Measurements from ENCODE around the gene MBD6. TPM values are rescaled to one million over a fixed set of nuclear protein-coding genes. Genes with fewer than 3 reads are reported as not detected.

Gene MBD6
- total and polyA plus RNA-seq, 2 of the 4 experiments (the other 2 are of a cell fraction): 0.90 to 9.3 TPM

- no peak overlapping the region for H2BK20ac ChIP-seq (ENCODE audit: low read depth, low read length)
- no peak overlapping the region for H4K8ac ChIP-seq (ENCODE audit: low read depth in 2 of 2, low read length in 2 of 2)
- peaks cover 13% of the 10 kb centered on the region for H3K4me1 ChIP-seq (ENCODE audit: control insufficient read depth, insufficient read depth, low read length)
- CTCF ChIA-PET: no interaction called here
- H3K27ac ChIP-seq (ENCODE audit: insufficient read depth, low read length): no peak overlapping the region
- no peak overlapping the region for H2AK5ac ChIP-seq (ENCODE audit: low read depth, low read length)
- H3K9ac ChIP-seq (ENCODE audit: low read depth, low read length): no peak overlapping the region
- WGBS, 2 experiments (ENCODE audit: extremely low coverage in 2 of 2, insufficient read length in 1 of 2): 100% methylated on average over 2 of the region's 2 CpGs; no CpG with 5 or more reads in 1 of the 2 experiments
- no peak overlapping the region for H3K4me3 ChIP-seq (ENCODE audit: insufficient read depth, low read depth, low read length)
- no peak overlapping the region for H3K4me2 ChIP-seq (ENCODE audit: low read depth, low read length)
- H2BK5ac ChIP-seq (ENCODE audit: low read depth, low read length, poor library complexity, severe bottlenecking): no peak overlapping the region
- peaks cover 4% of the 10 kb centered on the region for H3K27me3 ChIP-seq (ENCODE audit: control insufficient read depth, insufficient read depth, low read length)
- no peak overlapping the region for H2BK15ac ChIP-seq (ENCODE audit: low read depth, low read length)
- H3K36me3 ChIP-seq (ENCODE audit: control insufficient read depth, insufficient read depth, low read length): peaks cover 24% of the 10 kb centered on the region
- dilution Hi-C loops (cut with HindIII; ENCODE audit: low sequenced_read_pairs, unreplicated experiment) (no loop called here), intact Hi-C loops (cut with micrococcal nuclease) (no loop called here), in situ Hi-C loops (cut with MboI; ENCODE audit: low sequenced_read_pairs) (no loop called here)
- no peak overlapping the region for H3K4ac ChIP-seq (ENCODE audit: low read depth, low read length)
- no peak overlapping the region for H3K14ac ChIP-seq (replicated peaks; ENCODE audit: low read depth, low read length)
- no peak overlapping the region for H2AFZ ChIP-seq (replicated peaks; ENCODE audit: low read length, poor library complexity)
- ATAC-seq (ENCODE audit: low read depth) (no peak), DNase-seq (peak; percentile 18)
- H3K9me3 ChIP-seq (ENCODE audit: control insufficient read depth, insufficient read depth, low read length): no peaks in the 10 kb centered on the region
- TF ChIP-seq MAZ (IDR thresholded peaks at IDR 0.05; ENCODE audit: borderline replicate concordance, low read depth, low read length) (no peak), CEBPB (IDR thresholded peaks at IDR 0.05; ENCODE audit: low read depth, low read length) (no peak), RFX5 (IDR thresholded peaks at IDR 0.05; ENCODE audit: low read depth, low read length) (no peak), BHLHE40 (IDR thresholded peaks at IDR 0.05; ENCODE audit: low read depth, low read length) (no peak), MAFK (IDR thresholded peaks at IDR 0.05; ENCODE audit: low read depth, low read length) (no peak), MXI1 (IDR thresholded peaks at IDR 0.05; ENCODE audit: borderline replicate concordance, low read depth, low read length) (no peak), RAD21 (IDR thresholded peaks at IDR 0.05; ENCODE audit: low read length) (no peak), RCOR1 (IDR thresholded peaks at IDR 0.05; ENCODE audit: insufficient replicate concordance, low read length) (no peak), CTCF (conservative IDR thresholded peaks at IDR 0.05; ENCODE audit: low read depth, low read length) (no peak), USF2 (IDR thresholded peaks at IDR 0.05; ENCODE audit: low read depth, low read length) (no peak), SMC3 (IDR thresholded peaks at IDR 0.05; ENCODE audit: low read depth, low read length) (no peak), FOS (IDR thresholded peaks at IDR 0.05; ENCODE audit: low read depth, low read length) (no peak), NFE2L2 (IDR thresholded peaks at IDR 0.05; ENCODE audit: low read depth, low read length) (no peak), POLR2A (IDR thresholded peaks at IDR 0.05; ENCODE audit: low read depth, low read length) (no peak), ELK1 (IDR thresholded peaks at IDR 0.05; ENCODE audit: borderline replicate concordance, low read depth, low read length) (no peak), CHD1 (IDR thresholded peaks at IDR 0.05; ENCODE audit: low read depth, low read length) (no peak)
- no peak overlapping the region for H3K23ac ChIP-seq (ENCODE audit: low read depth, low read length)
- H4K20me1 ChIP-seq (ENCODE audit: insufficient read depth, low read length): peaks cover 42% of the 10 kb centered on the region
- no TSS peak for BruUV-seq (replicated peaks)
- H3K79me1 ChIP-seq (ENCODE audit: low read depth in 1 of 2, low read length in 2 of 2): peaks cover 33 to 64% of the 10 kb centered on the region in 2 experiments
- H2AK9ac ChIP-seq (replicated peaks; ENCODE audit: low read depth, low read length, poor library complexity): no peak overlapping the region
- no peak overlapping the region for H4K5ac ChIP-seq (ENCODE audit: low read depth, low read length)
- POLR2A ChIA-PET (ENCODE audit: unreplicated experiment): no interaction called here
- peaks cover 23% of the 10 kb centered on the region for H3K9me1 ChIP-seq (ENCODE audit: insufficient read depth, low read length)
- no peak overlapping the region for H3K56ac ChIP-seq (ENCODE audit: extremely low read depth, insufficient read depth, low read length)
- no peak overlapping the region for H3K18ac ChIP-seq (ENCODE audit: low read depth, low read length)
- no peak overlapping the region for H2BK120ac ChIP-seq (ENCODE audit: low read depth, low read length)
- no peak overlapping the region for H4K91ac ChIP-seq (ENCODE audit: insufficient read depth, low read depth, low read length)
Observed at GRCh38 chr12:57543581-57543980, 21.0 kb downstream of the MBD6 start.
